Astrocyte of the cerebellum (primary cell): ENCODE data around the gene PLAC1.

Experiments used
- DNase-seq: peaks from one replicate; pipeline ENCODE4 v3.0.0-alpha.2; 2011; ENCODE audit warnings: low read depth
- H3K4me3 ChIP-seq: 2 replicates; pipeline ENCODE4 v1.5.1; 2011; ENCODE audit warnings: mild to moderate bottlenecking, low read depth, low read length, moderate library complexity
- CTCF ChIP-seq: IDR thresholded peaks from 2 replicates; pipeline ENCODE4 v1.5.1; 2012; ENCODE audit warnings: low read length, low read depth, moderate library complexity, mild to moderate bottlenecking; ENCODE audit errors: missing control alignments
- in situ Hi-C: cut with HindIII; loops from 2 replicates; pipeline ENCODE4 v1.10.0; 2017; ENCODE audit warnings: low sequenced_read_pairs

Gene PLAC1

GRCh38 chrX:134570899-134571298, 87.4 kb downstream of the PLAC1 start:
- no peak for DNase-seq
- H3K4me3 ChIP-seq: no peak overlapping the region
- TF ChIP-seq CTCF: no peak
- in situ Hi-C loops: no loop called here

- no peak for DNase-seq
- in situ Hi-C loops: no loop called here
- no peak for TF ChIP-seq CTCF
- no peak overlapping the region for H3K4me3 ChIP-seq
Measured at GRCh38 chrX:134570509-134570846, 87.8 kb downstream of the PLAC1 start.

- no peak for DNase-seq
- H3K4me3 ChIP-seq: no peak overlapping the region
- in situ Hi-C loops: no loop called here
- no peak for TF ChIP-seq CTCF
Measured at GRCh38 chrX:134569306-134569705, 89.0 kb downstream of the PLAC1 start.

GRCh38 chrX:134568285-134569016, 89.8 kb downstream of the PLAC1 start:
- no peak overlapping the region for H3K4me3 ChIP-seq
- in situ Hi-C loops: no loop called here
- no peak for DNase-seq
- TF ChIP-seq CTCF: no peak

- DNase-seq: no peak
- in situ Hi-C loops: no loop called here
- TF ChIP-seq CTCF: no peak
Measured at GRCh38 chrX:134566506-134566905, 91.8 kb downstream of the PLAC1 start.

GRCh38 chrX:134562002-134562401, 96.3 kb downstream of the PLAC1 start:
- H3K4me3 ChIP-seq: no peak overlapping the region
- TF ChIP-seq CTCF: no peak
- DNase-seq: no peak
- in situ Hi-C loops: no loop called here

More at GRCh38 chrX:134566506-134566905, 91.8 kb downstream of the PLAC1 start:
- H3K4me3 ChIP-seq: no peak overlapping the region
